Amniotic epithelial cell (primary cell): ENCODE results near the gene PLD2.

Experiments
- DNase-seq: peaks from one replicate; pipeline ENCODE4 v3.0.0-alpha.2; 2010; ENCODE audit warnings: low read depth

The PLD2 gene

GRCh38 chr17:4833941-4834680 is 27.2 kb downstream of the PLD2 start:
- DNase-seq, result peak; percentile 44

DNA sequence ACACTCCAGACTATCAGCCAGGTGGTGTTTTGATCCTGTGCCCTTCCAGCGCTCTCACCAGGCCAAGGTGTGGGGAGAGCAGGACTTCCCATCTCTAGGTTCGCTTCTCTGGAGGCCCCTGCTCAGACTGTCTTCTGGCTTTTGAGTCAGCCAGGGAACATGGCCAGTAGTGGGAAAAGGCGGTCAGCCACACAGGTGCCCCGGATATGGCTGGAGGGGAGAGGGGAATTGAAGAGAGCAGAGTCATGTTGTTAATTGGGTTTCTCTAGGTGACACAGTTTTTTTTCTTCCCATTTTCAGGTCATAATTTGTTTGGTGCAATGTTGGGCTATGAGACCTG is 27.7 kb downstream of the PLD2 start:
- DNase-seq, result no peak

- no peak for DNase-seq
These were observed 29.3 kb downstream of the PLD2 start for GRCh38 chr17:4836221-4836620.

DNA sequence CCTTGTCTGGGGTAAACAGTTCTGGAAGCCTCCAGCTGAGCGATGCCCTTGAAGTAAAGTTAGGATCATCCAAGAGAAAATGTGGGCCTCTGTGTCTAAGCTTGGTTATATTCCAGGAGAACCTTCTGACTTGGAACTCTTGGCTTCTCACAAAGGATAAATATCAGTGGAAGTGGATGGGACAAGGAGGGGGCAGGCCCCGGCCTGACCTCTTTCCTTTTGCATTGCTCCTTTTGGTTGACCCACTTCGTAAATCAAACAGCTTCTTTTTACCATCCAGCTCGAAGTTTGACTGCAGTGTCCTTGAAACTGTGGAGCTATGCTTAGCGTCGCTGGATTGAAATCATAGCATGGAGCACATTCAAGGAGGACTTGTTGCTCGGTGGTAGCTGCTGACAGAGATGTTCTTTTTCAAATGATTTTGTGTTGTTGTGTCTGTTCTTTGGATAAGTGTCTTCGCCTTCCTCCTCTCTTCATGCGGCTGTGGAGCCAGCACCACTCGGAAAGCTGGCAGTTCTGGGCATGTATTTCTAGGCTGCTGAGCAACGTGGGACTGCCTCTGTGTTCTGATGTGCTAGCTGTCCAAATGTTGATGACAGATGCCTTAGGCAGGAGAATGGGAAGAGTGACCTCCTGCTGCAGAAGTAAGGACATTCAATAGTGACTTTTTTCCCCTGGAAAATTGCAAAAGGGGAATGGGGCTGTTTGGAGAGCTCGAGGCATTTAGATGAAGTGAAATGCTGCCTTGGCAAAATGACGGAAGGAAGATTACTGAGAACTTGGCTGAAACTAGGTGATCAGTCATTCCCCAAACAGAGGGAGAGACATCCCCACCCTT is 30.7 kb downstream of the PLD2 start:
- DNase-seq, result no peak

DNA sequence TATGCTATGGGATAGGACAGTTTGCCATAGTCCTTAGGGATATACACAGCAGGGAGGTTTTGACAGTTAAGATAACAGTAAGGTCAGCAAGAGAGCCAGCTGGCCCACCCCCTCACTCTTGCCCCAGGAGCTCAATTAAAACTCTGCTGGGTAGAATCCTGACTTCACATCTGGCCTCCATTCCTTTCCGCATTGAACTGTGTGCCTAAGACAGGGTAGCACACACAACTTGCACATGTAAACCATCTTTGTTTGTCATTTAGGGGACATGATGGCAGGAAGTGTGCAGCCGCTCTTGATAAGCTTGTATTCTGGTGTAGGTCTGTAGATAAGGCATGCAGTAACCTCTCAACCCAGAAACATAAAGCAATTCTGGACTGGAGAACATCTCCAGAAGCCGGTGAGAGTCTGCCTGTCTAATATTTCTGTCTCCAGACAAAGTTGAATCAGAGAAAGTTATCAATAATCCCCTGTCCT is 31.4 kb downstream of the PLD2 start:
- DNase-seq, result no peak

GRCh38 chr17:4839221-4839620 is 32.3 kb downstream of the PLD2 start:
- DNase-seq, result no peak

- peak; percentile 31 for DNase-seq
These were observed 33.3 kb downstream of the PLD2 start for GRCh38 chr17:4839965-4840892.

DNA sequence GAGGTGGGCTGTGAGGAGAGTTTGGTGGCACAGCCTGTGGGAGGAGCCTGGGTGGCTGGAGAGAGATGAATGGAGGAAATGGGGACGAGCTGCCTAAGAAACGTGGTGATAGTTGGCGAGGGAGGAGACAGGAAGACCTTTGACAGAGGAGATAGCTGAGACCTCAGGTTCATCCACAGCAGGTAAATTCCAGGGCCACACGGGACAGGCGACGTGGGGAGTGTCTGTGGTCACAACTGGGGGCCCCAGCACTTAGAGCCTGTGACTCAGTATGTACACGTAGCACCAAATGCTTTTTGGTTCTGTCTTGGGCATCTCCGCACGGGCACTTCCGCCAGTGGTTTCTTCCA is 33.9 kb downstream of the PLD2 start:
- no peak for DNase-seq

DNA sequence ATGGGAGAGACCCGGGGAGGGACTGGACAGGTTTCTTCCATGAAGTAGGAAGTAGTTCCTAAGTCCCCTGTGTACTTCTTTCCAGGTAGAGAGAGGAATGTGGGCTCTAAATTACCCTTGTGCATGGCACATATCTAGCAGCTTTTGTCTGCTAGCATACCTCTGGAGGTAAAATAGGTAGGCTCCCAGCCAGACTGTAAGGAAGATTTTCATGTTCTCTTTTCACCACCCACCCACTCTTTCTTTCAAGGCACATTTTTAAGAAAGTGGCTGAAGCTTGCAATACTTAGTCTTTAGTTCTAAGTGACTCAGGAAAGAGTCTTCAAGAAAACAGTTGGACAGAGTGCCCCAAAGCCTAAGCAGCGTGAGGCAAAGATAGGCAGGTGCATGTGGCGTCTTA is 35.4 kb downstream of the PLD2 start:
- no peak for DNase-seq

DNA sequence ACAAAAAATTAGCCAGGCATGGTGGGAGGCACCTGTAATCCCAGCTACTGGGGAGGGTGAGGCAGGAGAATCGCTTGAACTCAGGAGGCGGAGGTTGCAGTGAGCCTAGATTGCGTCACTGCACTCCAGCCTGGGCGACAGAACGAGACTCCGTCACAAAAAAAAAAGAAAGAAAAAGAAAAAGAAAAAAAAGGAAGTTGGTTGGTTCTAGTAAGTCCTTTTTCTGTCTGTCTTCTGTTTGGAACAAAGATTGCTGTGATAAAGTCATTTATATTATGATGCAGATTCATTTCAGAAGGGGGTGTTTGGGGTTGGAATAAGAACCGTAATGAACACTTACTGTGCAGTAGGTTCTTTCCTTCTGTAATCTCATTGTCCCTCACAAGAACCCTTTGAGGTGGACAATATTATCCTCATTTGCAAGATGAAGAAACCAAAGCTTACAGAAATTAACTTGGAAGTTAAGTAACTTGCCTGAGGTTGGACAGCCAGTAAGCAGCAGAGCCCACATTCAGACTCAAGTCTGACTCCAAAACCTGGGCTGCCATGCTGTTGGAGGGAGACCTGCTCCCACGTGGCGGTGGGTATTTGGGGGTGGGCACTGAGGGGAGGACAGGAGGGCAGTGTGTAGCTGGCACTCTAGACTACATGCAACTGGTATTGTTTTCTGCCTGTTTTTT is 36.5 kb downstream of the PLD2 start:
- no peak for DNase-seq

DNA sequence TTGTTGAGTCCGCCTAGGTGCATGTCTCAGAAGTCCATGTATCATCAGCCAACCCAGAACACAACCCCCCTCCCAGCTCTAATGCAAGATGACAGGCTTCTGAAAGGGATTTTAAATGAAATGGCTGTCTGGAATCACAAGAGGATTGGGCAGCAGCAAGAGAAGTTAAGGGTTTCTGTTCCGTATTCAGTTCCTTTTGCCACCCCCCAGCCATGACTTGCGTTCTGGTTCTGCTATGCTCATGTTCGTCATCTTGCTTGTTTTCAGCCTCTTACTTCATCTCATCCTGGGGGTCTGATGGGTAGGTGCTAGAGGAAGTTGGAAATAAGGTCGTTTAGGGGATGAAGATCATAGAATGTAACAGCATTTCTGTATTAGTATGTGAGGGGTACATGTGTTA is 38.2 kb downstream of the PLD2 start:
- DNase-seq, result no peak

DNA sequence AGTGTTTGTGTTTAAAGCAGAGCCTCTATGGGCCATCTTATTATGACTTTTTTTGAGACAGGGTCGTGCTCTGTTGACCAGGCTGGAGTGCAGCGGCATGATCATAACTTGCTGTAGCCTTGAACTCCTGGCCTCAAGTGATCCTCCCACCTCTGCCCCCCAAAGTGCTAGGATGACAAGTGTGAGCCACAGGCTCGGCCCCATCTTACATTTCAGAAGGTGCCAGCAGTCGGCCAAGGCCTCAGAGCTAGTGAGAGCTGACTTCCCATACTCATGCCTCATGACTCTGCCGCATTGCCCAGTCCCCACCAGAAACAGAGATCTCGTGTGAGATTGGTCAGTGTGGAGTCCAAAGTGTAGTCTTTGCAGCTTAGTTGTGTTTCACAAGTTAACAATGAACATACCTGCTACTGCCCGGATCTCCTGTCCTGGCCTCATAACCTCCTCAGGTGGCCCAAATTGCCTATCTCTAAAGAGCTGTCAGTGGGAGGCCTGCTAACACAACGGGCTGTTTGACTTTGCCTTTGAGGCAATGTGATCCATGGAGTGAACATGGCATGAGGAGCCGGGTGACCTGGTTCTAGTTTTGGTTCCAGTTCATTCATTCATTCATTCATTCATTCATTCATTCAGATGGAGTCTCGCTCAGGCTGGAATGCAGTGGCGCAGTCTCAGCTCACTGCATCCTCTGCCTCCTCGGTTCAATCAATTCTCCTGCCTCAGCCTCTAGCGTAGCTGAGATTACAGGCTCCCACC is 39.9 kb downstream of the PLD2 start:
- no peak for DNase-seq

- no peak for DNase-seq
These were observed 42.1 kb downstream of the PLD2 start for GRCh38 chr17:4849011-4849536.

GRCh38 chr17:4850246-4850645 is 43.3 kb downstream of the PLD2 start:
- no peak for DNase-seq

- DNase-seq, result peak; percentile 68
These were observed 44.1 kb downstream of the PLD2 start for GRCh38 chr17:4851084-4851483.

DNA sequence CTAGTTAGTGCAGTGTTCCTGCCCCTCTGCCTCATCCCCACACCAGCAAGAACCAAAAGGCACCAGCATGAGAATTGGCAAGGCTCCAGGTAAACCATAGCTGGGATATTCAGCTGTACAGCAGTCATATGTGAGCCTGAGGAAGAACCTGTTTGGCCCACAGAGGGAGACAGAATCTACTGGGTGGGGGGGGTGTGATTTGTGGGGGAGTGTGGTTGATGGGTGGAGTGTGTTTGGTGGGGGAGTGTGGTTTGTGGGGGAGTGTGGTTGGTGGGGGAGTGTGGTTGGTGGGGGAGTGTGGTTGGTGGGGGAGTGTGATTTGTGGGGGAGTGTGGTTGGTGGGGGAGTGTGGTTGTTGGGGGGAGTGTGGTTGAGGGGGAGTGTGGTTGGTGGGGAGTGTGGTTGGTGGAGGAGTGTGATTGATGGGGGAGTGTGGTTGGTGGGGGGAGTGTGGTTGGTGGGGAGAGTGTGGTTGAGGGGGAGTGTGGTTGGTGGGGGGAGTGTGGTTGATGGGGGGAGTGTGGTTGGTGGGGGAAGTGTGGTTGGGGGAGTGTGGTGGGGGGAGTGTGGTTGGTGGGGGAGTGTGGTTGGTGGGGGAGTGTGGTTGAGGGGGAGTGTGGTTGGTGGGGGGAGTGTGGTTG is 45.7 kb downstream of the PLD2 start:
- DNase-seq, result peak; percentile 53

DNA sequence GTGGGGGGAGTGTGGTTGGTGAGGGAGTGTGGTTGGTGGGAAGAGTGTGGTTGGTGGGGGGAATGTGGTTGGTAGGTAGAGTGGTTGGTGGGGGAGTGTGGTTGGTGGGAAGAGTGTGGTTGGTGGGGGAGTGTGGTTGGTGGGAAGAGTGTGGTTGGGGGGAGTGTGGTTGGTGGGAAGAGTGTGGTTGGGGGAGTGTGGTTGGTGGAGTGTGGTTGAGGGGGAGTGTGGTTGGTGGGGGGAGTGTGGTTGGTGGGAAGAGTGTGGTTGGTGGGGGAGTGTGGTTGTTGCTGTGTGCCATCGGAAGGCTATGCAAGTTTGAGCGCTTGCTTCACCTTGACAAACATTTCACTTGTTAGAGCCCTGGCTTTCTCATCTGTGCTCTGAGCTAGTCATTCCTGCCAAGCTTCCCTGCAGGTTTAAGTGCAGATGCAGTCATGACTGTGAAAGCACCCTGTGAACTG is 46.3 kb downstream of the PLD2 start:
- peak; percentile 71 for DNase-seq

GRCh38 chr17:4854111-4854681 is 47.2 kb downstream of the PLD2 start:
- DNase-seq, result no peak

DNA sequence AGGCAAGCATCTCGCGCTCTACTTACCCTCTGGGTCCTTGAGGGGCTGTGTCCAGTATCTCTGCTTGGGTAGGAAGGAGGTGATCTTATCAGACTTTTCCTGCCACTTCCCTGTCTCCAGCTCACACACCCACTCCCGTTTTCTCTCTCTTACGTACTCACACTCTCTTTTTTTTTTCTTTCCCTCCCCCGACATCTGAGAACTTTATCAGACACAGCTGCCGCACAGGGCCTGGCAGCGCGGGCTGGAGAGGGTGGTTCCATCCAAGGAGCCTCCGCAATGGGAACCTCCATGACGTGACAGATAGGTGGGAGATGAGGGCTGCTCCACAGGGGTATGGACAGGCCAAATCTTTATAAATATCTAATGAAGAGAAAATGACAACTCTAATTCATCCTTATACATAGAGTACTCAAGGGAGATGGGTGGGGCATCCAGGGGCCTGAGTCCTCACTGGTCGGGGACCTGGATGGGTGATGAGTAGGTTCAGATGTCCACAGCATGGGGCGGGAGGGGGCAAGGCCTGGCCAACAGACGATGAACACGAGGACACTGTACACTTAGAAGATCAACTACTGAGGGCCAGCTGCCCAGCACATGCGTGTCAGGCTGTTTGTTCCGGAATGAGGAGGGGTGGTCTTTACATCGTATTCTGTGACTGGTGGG is 49.5 kb downstream of the PLD2 start:
- peak; percentile 17 for DNase-seq
